ENCODE data around the gene MUC6.

- TF ChIP-seq EZH2 (IDR thresholded peaks at IDR 0.05; ENCODE audit: low read depth) (no peak), CTCF (conservative IDR thresholded peaks at IDR 0.05) (no peak)
Measured at GRCh38 chr11:991711-992307, 44.7 kb downstream of the MUC6 start.
